Caki2 (cell line): ENCODE data around the gene PLAAT1. TPM values are rescaled to one million over a fixed set of nuclear protein-coding genes. Genes with fewer than 3 reads are reported as not detected.

ENCODE experiments used
- DNase-seq: peaks from one replicate; pipeline ENCODE4 v3.0.0-alpha.2; 2015; ENCODE audit warnings: low read depth
- in situ Hi-C: cut with HindIII; loops from 2 replicates; pipeline ENCODE4 v1.10.0; 2016; ENCODE audit warnings: low sequenced_read_pairs, low pct_unique_long_range_greater_than_20kb, mixed read lengths
- total RNA-seq: library from RNA; depleted of rRNA; stranded (reverse); fragments of >200 nt; shearing (Covaris generic); gene quantifications from 2 replicates; pipeline ENCODE4 v1.2.3, GENCODE V29; 2014; ENCODE audit warnings: low replicate concordance; rRNA removed

PLAAT1 gene
- 6.0 and 22.0 TPM in 2 replicates for total RNA-seq

- peak; percentile 77 for DNase-seq
- in situ Hi-C loops, result no loop called here
These were observed at the start of gene PLAAT1 for GRCh38 chr3:193240850-193241706. Gene PLAAT1 (plus strand): TSS chr3:193241222. CDS start chr3:193255651, 14,429 bp downstream.

GRCh38 chr3:193194371-193194770 lies 46.7 kb upstream of the PLAAT1 start:
- DNase-seq, result no peak
- in situ Hi-C loops, result no loop called here

GRCh38 chr3:193196746-193197145 lies 44.3 kb upstream of the PLAAT1 start:
- no peak for DNase-seq
- in situ Hi-C loops, result no loop called here

- in situ Hi-C loops, result no loop called here
- DNase-seq, result no peak
These were observed 33.4 kb upstream of the PLAAT1 start for GRCh38 chr3:193207290-193208273.

- in situ Hi-C loops, result no loop called here
- no peak for DNase-seq
These were observed 30.4 kb upstream of the PLAAT1 start for GRCh38 chr3:193210618-193211017.

GRCh38 chr3:193211173-193211572 lies 29.8 kb upstream of the PLAAT1 start:
- in situ Hi-C loops, result no loop called here

GRCh38 chr3:193211984-193212383 lies 29.0 kb upstream of the PLAAT1 start:
- in situ Hi-C loops, result no loop called here
- DNase-seq, result no peak

More at GRCh38 chr3:193211173-193211572, 29.8 kb upstream of the PLAAT1 start:
- DNase-seq, result no peak

- in situ Hi-C loops, result no loop called here
- no peak for DNase-seq
These were observed 28.2 kb upstream of the PLAAT1 start for GRCh38 chr3:193212844-193213243.

- in situ Hi-C loops, result no loop called here
- no peak for DNase-seq
These were observed 26.6 kb upstream of the PLAAT1 start for GRCh38 chr3:193214445-193214844.

GRCh38 chr3:193225302-193226125 lies 15.5 kb upstream of the PLAAT1 start:
- no peak for DNase-seq
- in situ Hi-C loops, result no loop called here

GRCh38 chr3:193228206-193228605 lies 12.8 kb upstream of the PLAAT1 start:
- in situ Hi-C loops, result no loop called here

GRCh38 chr3:193229851-193230420 lies 11.1 kb upstream of the PLAAT1 start:
- no peak for DNase-seq
- in situ Hi-C loops, result no loop called here

More at GRCh38 chr3:193228206-193228605, 12.8 kb upstream of the PLAAT1 start:
- DNase-seq, result no peak

GRCh38 chr3:193230610-193231009 lies 10.4 kb upstream of the PLAAT1 start:
- DNase-seq, result no peak
- in situ Hi-C loops, result no loop called here

GRCh38 chr3:193231201-193231600 lies 9.8 kb upstream of the PLAAT1 start:
- in situ Hi-C loops, result no loop called here
- DNase-seq, result no peak

- no peak for DNase-seq
- in situ Hi-C loops, result no loop called here
These were observed 4.4 kb upstream of the PLAAT1 start for GRCh38 chr3:193236599-193236998.

- in situ Hi-C loops, result no loop called here
- no peak for DNase-seq
These were observed 4.0 kb upstream of the PLAAT1 start for GRCh38 chr3:193237030-193237429.

GRCh38 chr3:193240436-193240849 lies 579 bp upstream of the PLAAT1 start:
- DNase-seq, result no peak
- in situ Hi-C loops, result no loop called here

GRCh38 chr3:193241716-193242115 lies 694 bp downstream of the PLAAT1 start:
- DNase-seq, result no peak
- in situ Hi-C loops, result no loop called here
